MCF 10A (cell line): ENCODE results near the gene BOD1L1. TPM values are rescaled to one million over a fixed set of nuclear protein-coding genes. Genes with fewer than 3 reads are reported as not detected.

Experiments
- BruUV-seq: library from RNA; stranded (reverse); fragments of 400-500 nt; replicated peaks from 2 replicates; lab custom pipeline; 2021; lab: Mats Ljungman, UMichigan
- CTCF ChIA-PET: fragments of 300-600 bp; sonication (Branson Sonifier 250); formaldehyde crosslinking; extraction: SDS; loops from one replicate; lab custom pipeline; 2021; ENCODE audit warnings: antibody characterized with exemption, inconsistent platforms; lab: Yijun Ruan, JAX
- POLR2A ChIA-PET: fragments of 300-600, 350-650 bp; sonication (Branson Sonifier 250); formaldehyde crosslinking; extraction: SDS; loops from one replicate; lab custom pipeline; 2020; ENCODE audit warnings: antibody characterized with exemption, inconsistent platforms; lab: Yijun Ruan, JAX
- DNase-seq: peaks from one replicate; pipeline ENCODE4 v3.0.0-alpha.2; 2018; ENCODE audit not compliant: unreplicated experiment
- H3K27ac Mint-ChIP-seq: one replicate; pipeline ENCODE4 v1.8.0; 2022; ENCODE audit warnings: mild to moderate bottlenecking, low read depth, mixed read lengths; ENCODE audit not compliant: unreplicated experiment
- H3K27me3 Mint-ChIP-seq: one replicate; pipeline ENCODE4 v1.8.0; 2022; ENCODE audit warnings: mixed read lengths; ENCODE audit not compliant: insufficient read depth, unreplicated experiment
- H3K36me3 Mint-ChIP-seq: one replicate; pipeline ENCODE4 v1.8.0; 2022; ENCODE audit warnings: mild to moderate bottlenecking, moderate library complexity, mixed read lengths; ENCODE audit not compliant: insufficient read depth, unreplicated experiment
- H3K4me1 Mint-ChIP-seq: one replicate; pipeline ENCODE4 v1.8.0; 2022; ENCODE audit warnings: mixed read lengths; ENCODE audit not compliant: insufficient read depth, unreplicated experiment
- H3K4me3 Mint-ChIP-seq: one replicate; pipeline ENCODE4 v1.8.0; 2022; ENCODE audit warnings: mild to moderate bottlenecking, moderate library complexity, mixed read lengths; ENCODE audit not compliant: unreplicated experiment
- H3K9me3 Mint-ChIP-seq: one replicate; pipeline ENCODE4 v1.8.0; 2022; ENCODE audit warnings: mixed read lengths; ENCODE audit not compliant: unreplicated experiment
- intact Hi-C: fragments of 100-400 bp; cut with micrococcal nuclease; formaldehyde crosslinking; loops from 2 replicates; pipeline ENCODE4 v1.14.1; 2022
- total RNA-seq: library from RNA; stranded (reverse); gene quantifications from 2 replicates; pipeline ENCODE4 v1.2.3, GENCODE V29; 2022
- TF ChIP-seq, protein P1 (sequence below): fragments of 200-600 bp; IDR thresholded peaks from one replicate; pipeline ENCODE4 v1.8.0; 2022; ENCODE audit warnings: antibody characterized with exemption, mild to moderate bottlenecking; ENCODE audit not compliant: unreplicated experiment

The BOD1L1 gene
- total RNA-seq, 1 experiment from 2014 or later: 46.8 TPM

- Mint-ChIP-seq H3K27me3 (no peaks in the 10 kb centered on the region), H3K4me3 (no peak overlapping the region), H3K4me1 (no peaks in the 10 kb centered on the region), H3K36me3 (no peaks in the 10 kb centered on the region), H3K27ac (no peak overlapping the region), H3K9me3 (no peaks in the 10 kb centered on the region)
- CTCF ChIA-PET: interaction anchor here (0.5 to 2.1 kb wide), 5 partner anchors 9 to 297 kb away, joined by 3 to 8 read pairs (median 4); no protein-coding TSS in a partner anchor
- BruUV-seq: no TSS peak
- TF ChIP-seq, protein P1, sequence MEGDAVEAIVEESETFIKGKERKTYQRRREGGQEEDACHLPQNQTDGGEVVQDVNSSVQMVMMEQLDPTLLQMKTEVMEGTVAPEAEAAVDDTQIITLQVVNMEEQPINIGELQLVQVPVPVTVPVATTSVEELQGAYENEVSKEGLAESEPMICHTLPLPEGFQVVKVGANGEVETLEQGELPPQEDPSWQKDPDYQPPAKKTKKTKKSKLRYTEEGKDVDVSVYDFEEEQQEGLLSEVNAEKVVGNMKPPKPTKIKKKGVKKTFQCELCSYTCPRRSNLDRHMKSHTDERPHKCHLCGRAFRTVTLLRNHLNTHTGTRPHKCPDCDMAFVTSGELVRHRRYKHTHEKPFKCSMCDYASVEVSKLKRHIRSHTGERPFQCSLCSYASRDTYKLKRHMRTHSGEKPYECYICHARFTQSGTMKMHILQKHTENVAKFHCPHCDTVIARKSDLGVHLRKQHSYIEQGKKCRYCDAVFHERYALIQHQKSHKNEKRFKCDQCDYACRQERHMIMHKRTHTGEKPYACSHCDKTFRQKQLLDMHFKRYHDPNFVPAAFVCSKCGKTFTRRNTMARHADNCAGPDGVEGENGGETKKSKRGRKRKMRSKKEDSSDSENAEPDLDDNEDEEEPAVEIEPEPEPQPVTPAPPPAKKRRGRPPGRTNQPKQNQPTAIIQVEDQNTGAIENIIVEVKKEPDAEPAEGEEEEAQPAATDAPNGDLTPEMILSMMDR: no peak
- POLR2A ChIA-PET: interaction anchor here (0.7 kb wide), 1 partner anchor 8 kb away, joined by 3 read pairs; no protein-coding TSS in a partner anchor
- no peak for DNase-seq
- intact Hi-C loops: no loop called here
Observed at GRCh38 chr4:13524504-13525243, 102.9 kb downstream of the BOD1L1 start.

- H3K4me3 Mint-ChIP-seq: no peak overlapping the region
- intact Hi-C loops: no loop called here
- no peaks in the 10 kb centered on the region for H3K4me1 Mint-ChIP-seq
- H3K27ac Mint-ChIP-seq: no peak overlapping the region
- no peaks in the 10 kb centered on the region for H3K27me3 Mint-ChIP-seq
- no peaks in the 10 kb centered on the region for H3K9me3 Mint-ChIP-seq
- ChIA-PET POLR2A (no interaction called here), CTCF (interaction anchor here (0.5 to 0.8 kb wide), 2 partner anchors 98 to 296 kb away, joined by 3 to 4 read pairs; no protein-coding TSS in a partner anchor)
- H3K36me3 Mint-ChIP-seq: no peaks in the 10 kb centered on the region
- no peak for DNase-seq
- BruUV-seq: no TSS peak
- TF ChIP-seq, protein P1: no peak
Observed at GRCh38 chr4:13523591-13524503, 103.7 kb downstream of the BOD1L1 start.

DNA sequence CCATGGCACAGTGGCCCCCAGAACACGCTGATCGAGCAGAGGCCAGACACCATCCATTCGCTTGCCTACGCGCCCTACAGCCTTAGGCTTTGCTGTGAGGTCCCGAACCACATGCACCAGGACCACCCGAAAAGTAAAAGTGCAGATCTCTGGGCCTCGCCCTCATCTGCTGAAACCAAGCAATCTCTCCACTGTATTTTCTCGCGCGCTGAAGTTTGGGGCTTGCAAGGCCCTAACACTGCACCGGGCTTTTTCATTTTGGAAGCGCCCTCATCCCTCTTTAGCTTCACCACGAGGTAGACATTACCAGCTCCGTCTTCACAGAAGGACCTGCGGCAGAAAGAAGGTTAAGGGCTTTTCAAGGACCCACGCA lies 104.4 kb downstream of the BOD1L1 start:
- CTCF ChIA-PET: interaction anchor here (0.9 kb wide), 1 partner anchor 673 kb away, joined by 3 read pairs; no protein-coding TSS in a partner anchor
- H3K9me3 Mint-ChIP-seq: no peaks in the 10 kb centered on the region
- no peak overlapping the region for H3K27ac Mint-ChIP-seq
- no peaks in the 10 kb centered on the region for H3K36me3 Mint-ChIP-seq
- intact Hi-C loops: no loop called here
- POLR2A ChIA-PET: no interaction called here
- H3K4me1 Mint-ChIP-seq: no peaks in the 10 kb centered on the region
- TF ChIP-seq, protein P1: no peak
- BruUV-seq: no TSS peak
- H3K4me3 Mint-ChIP-seq: no peak overlapping the region
- no peaks in the 10 kb centered on the region for H3K27me3 Mint-ChIP-seq
- no peak for DNase-seq
